ENCODE data around the gene DIP2B. TPM values are rescaled to one million over a fixed set of nuclear protein-coding genes. Genes with fewer than 3 reads are reported as not detected.

The DIP2B gene
- total and polyA plus RNA-seq, 2 donors (not counting 1 experiment from before 2014, with no cell fraction given): 12.6 to 21.0 TPM

DNA sequence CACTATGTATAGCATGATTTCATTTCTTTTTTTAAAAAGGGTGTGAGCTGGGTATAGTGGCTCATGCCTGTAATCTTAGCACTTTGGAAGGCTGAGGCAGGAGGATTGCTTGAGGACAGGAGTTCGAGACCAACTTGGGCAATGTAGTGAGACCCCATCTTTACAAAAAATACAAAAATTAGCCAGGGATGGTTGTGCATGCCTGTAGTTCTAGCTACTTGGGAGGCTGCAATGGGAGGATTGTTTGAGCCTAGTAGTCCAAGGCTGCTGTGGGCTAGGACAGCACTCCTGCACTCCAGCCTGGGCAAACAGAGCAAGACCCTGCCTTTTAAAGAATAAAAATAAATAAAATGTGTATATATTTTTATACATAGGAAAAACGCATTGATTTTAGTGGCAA lies 43.0 kb downstream of the DIP2B start:
- H3K27me3 ChIP-seq (ENCODE audit: control insufficient read depth, insufficient read depth, low read length): no peaks in the 10 kb centered on the region
- no peak overlapping the region for H3K4me3 ChIP-seq (replicated peaks in 1 of 4; ENCODE audit: control extremely low read depth in 1 of 4, insufficient read depth in 1 of 4, low read depth in 3 of 4, low read length in 4 of 4)
- H3K9ac ChIP-seq (ENCODE audit: insufficient read depth, low read length): no peak overlapping the region
- no peaks in the 10 kb centered on the region for H4K20me1 ChIP-seq (ENCODE audit: control insufficient read depth, extremely low read depth, insufficient read depth, low read length)
- H3K4me2 ChIP-seq (ENCODE audit: extremely low read depth, insufficient read depth, low read length): no peak overlapping the region
- no peak overlapping the region for H3K27ac ChIP-seq (ENCODE audit: insufficient read depth, low read length)
- no peak for TF ChIP-seq EZH2 (IDR thresholded peaks at IDR 0.05; ENCODE audit: low read length, missing control alignments)
- TF ChIP-seq, protein P1, sequence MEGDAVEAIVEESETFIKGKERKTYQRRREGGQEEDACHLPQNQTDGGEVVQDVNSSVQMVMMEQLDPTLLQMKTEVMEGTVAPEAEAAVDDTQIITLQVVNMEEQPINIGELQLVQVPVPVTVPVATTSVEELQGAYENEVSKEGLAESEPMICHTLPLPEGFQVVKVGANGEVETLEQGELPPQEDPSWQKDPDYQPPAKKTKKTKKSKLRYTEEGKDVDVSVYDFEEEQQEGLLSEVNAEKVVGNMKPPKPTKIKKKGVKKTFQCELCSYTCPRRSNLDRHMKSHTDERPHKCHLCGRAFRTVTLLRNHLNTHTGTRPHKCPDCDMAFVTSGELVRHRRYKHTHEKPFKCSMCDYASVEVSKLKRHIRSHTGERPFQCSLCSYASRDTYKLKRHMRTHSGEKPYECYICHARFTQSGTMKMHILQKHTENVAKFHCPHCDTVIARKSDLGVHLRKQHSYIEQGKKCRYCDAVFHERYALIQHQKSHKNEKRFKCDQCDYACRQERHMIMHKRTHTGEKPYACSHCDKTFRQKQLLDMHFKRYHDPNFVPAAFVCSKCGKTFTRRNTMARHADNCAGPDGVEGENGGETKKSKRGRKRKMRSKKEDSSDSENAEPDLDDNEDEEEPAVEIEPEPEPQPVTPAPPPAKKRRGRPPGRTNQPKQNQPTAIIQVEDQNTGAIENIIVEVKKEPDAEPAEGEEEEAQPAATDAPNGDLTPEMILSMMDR (conservative IDR thresholded peaks at IDR 0.05 in 1 of 2, IDR thresholded peaks at IDR 0.05 in 1 of 2; ENCODE audit: low read depth in 1 of 2, low read length in 2 of 2): no peak
- H3K36me3 ChIP-seq (ENCODE audit: control insufficient read depth, insufficient read depth, low read length): no peaks in the 10 kb centered on the region
- no peaks in the 10 kb centered on the region for H3K79me2 ChIP-seq (ENCODE audit: control insufficient read depth, insufficient read depth, low read length)
- DNase-seq (ENCODE audit: low read depth in 2 of 2): no peak
- H2AFZ ChIP-seq (ENCODE audit: low read length): no peak overlapping the region
- no peaks in the 10 kb centered on the region for H3K4me1 ChIP-seq (ENCODE audit: control insufficient read depth, extremely low read depth, insufficient read depth, low read length)
- no peaks in the 10 kb centered on the region for H3K9me3 ChIP-seq (ENCODE audit: control insufficient read depth, insufficient read depth, low read depth, low read length)

DNA sequence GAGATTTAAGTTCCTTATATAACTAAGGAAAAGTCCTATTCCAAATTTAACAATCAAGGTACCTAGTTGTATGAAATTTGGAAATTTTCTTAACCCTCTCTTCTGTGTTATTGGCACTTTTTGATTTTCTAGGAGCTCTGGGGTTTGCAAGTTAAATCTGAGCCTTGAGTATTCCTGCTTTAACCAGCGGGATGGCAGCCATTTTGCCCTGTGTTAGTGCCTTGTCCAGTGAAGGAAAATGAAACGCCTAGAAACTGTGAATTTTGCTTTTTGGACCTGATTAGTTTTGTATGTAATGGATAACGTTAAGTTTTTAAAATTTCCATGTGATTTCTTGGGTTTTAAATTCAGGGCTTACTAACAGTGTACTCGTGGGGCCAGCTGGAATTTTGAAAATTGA lies 45.1 kb downstream of the DIP2B start:
- Histone ChIP-seq H3K36me3 (ENCODE audit: control insufficient read depth, insufficient read depth, low read length) (no peaks in the 10 kb centered on the region), H3K4me3 (replicated peaks in 1 of 4; ENCODE audit: control extremely low read depth in 1 of 4, insufficient read depth in 1 of 4, low read depth in 3 of 4, low read length in 4 of 4) (no peak overlapping the region), H2AFZ (ENCODE audit: low read length) (no peak overlapping the region), H4K20me1 (ENCODE audit: control insufficient read depth, extremely low read depth, insufficient read depth, low read length) (no peaks in the 10 kb centered on the region), H3K27me3 (ENCODE audit: control insufficient read depth, insufficient read depth, low read length) (no peaks in the 10 kb centered on the region), H3K4me2 (ENCODE audit: extremely low read depth, insufficient read depth, low read length) (no peak overlapping the region), H3K9ac (ENCODE audit: insufficient read depth, low read length) (no peak overlapping the region), H3K27ac (ENCODE audit: insufficient read depth, low read length) (no peak overlapping the region), H3K9me3 (ENCODE audit: control insufficient read depth, insufficient read depth, low read depth, low read length) (no peaks in the 10 kb centered on the region), H3K79me2 (ENCODE audit: control insufficient read depth, insufficient read depth, low read length) (no peaks in the 10 kb centered on the region), H3K4me1 (ENCODE audit: control insufficient read depth, extremely low read depth, insufficient read depth, low read length) (no peaks in the 10 kb centered on the region)
- no peak for DNase-seq (ENCODE audit: low read depth in 2 of 2)
- no peak for TF ChIP-seq EZH2 (IDR thresholded peaks at IDR 0.05; ENCODE audit: low read length, missing control alignments)
- TF ChIP-seq, protein P1 (conservative IDR thresholded peaks at IDR 0.05 in 1 of 2, IDR thresholded peaks at IDR 0.05 in 1 of 2; ENCODE audit: low read depth in 1 of 2, low read length in 2 of 2): no peak

DNA sequence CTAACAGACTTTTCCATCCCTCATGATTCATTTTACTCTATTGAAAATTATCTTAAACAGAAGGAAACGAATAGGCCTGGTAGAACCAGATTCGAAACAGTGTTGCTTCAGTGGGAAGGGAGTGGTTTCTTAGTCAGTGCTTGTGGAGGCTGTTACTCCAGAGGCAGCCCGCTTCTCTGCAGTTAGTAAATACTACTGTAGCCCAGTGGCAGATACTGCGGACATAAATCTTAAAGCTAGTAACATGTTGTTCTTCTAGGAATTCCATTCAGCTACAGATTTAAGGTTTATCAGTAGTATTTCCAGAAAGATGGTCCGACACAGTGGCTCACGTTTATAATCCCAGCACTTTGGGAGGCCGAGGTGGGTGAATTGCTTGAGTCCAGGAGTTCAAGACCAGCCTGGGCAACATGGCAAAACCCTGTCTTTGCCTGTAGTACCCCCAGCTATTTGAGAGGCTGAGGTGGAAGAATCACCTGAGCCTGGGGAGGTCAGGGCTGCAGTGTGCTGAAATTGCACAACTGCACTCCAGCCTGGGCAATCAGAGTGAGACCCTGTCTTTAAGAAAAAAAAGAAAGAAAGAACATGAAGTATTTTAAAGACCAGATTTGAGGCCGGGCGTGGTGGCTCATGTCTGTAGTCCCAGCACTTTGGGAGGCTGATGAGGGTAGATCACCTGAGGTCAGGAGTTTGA lies 45.9 kb downstream of the DIP2B start:
- Histone ChIP-seq H3K4me3 (replicated peaks in 1 of 4; ENCODE audit: control extremely low read depth in 1 of 4, insufficient read depth in 1 of 4, low read depth in 3 of 4, low read length in 4 of 4) (no peak overlapping the region), H3K4me1 (ENCODE audit: control insufficient read depth, extremely low read depth, insufficient read depth, low read length) (no peaks in the 10 kb centered on the region), H2AFZ (ENCODE audit: low read length) (no peak overlapping the region), H3K27ac (ENCODE audit: insufficient read depth, low read length) (no peak overlapping the region), H3K27me3 (ENCODE audit: control insufficient read depth, insufficient read depth, low read length) (no peaks in the 10 kb centered on the region), H3K9ac (ENCODE audit: insufficient read depth, low read length) (no peak overlapping the region), H3K9me3 (ENCODE audit: control insufficient read depth, insufficient read depth, low read depth, low read length) (no peaks in the 10 kb centered on the region), H4K20me1 (ENCODE audit: control insufficient read depth, extremely low read depth, insufficient read depth, low read length) (no peaks in the 10 kb centered on the region), H3K36me3 (ENCODE audit: control insufficient read depth, insufficient read depth, low read length) (no peaks in the 10 kb centered on the region), H3K4me2 (ENCODE audit: extremely low read depth, insufficient read depth, low read length) (no peak overlapping the region), H3K79me2 (ENCODE audit: control insufficient read depth, insufficient read depth, low read length) (no peaks in the 10 kb centered on the region)
- TF ChIP-seq EZH2 (IDR thresholded peaks at IDR 0.05; ENCODE audit: low read length, missing control alignments): no peak
- TF ChIP-seq, protein P1 (conservative IDR thresholded peaks at IDR 0.05 in 1 of 2, IDR thresholded peaks at IDR 0.05 in 1 of 2; ENCODE audit: low read depth in 1 of 2, low read length in 2 of 2): no peak
- peak in 1 of 2 donors; percentile 34 for DNase-seq (ENCODE audit: low read depth in 2 of 2)
